Right lobe of liver (tissue), 6 donors: ENCODE data around the gene GPC5. TPM values are rescaled to one million over a fixed set of nuclear protein-coding genes. Genes with fewer than 3 reads are reported as not detected.

Experiments used
- ATAC-seq, 4 donors: fragments of 200-7000 bp; cut with Tn5 transposase; one replicate each; pipeline ENCODE4 v1.9.1; 2020; ENCODE audit warnings: mild to moderate bottlenecking in 4 of 4, moderate library complexity in 4 of 4
- DNase-seq, 3 donors: peaks; one replicate each; pipeline ENCODE4 v3.0.0-alpha.2; 2020
- H3K27ac ChIP-seq, 3 donors: fragments of 200-600 bp; one replicate each; pipeline ENCODE4 v1.8.0; 2022
- H3K27me3 ChIP-seq, 2 donors: fragments of 200-600 bp; one replicate each; pipeline ENCODE4 v1.8.0; 2022
- H3K36me3 ChIP-seq, 4 donors: fragments of 200-600 bp; sonication (generic) in 1 of 4; one replicate each; pipeline versions ENCODE4 v1.5.1 to v1.8.0; 2017 to 2022; ENCODE audit warnings: control low read depth in 1 of 4
- H3K4me1 ChIP-seq, 4 donors: fragments of 200-600 bp; sonication (generic) in 1 of 4; one replicate each; pipeline versions ENCODE4 v1.5.1 to v1.8.0; 2017 to 2022; ENCODE audit warnings: control low read depth in 1 of 4
- H3K4me3 ChIP-seq, 3 donors: fragments of 200-600 bp; one replicate each; pipeline ENCODE4 v1.8.0; 2022
- H3K9me3 ChIP-seq, 4 donors: fragments of 200-600 bp; sonication (generic) in 1 of 4; one replicate each; pipeline versions ENCODE4 v1.5.1 to v1.8.0; 2017 to 2022; ENCODE audit warnings: control low read depth in 1 of 4
- POLR2A ChIP-seq: fragments of 450-650 bp; IDR thresholded peaks from one replicate; pipeline ENCODE4 v1.6.1; 2017; ENCODE audit warnings: antibody characterized with exemption, mild to moderate bottlenecking
- WGBS: methylation state at CpG from one replicate; pipeline ENCODE4 v1.1.6; 2018; ENCODE audit warnings: low coverage, low lambda C conversion rate; ENCODE audit not compliant: insufficient coverage; ENCODE audit errors: missing lambda C conversion rate; 5-methylcytosine and 5-hydroxymethylcytosine counted together
- intact Hi-C, 2 donors: fragments of 100-400 bp; cut with DNase I; formaldehyde crosslinking; loops; one replicate each; pipeline versions ENCODE4 v1.11.2 to v1.14.1; 2022
- total RNA-seq, 6 experiments: library from RNA; depleted of rRNA in 2 of 6; stranded (reverse); fragments of >200 nt in 2 of 6; fragmentation: NEBNext Ultra II Directional in 3 of 6; extraction: Animal tissue kit (Norgen Biotek cat#: 25700) in 3 of 6; gene quantifications; one replicate each; pipeline versions ENCODE4 v1.1.0 to v1.2.4, GENCODE V29; 2016 to 2023
- TF ChIP-seq, protein P1 (sequence below), 4 donors: fragments of 200-600 bp in 3 of 4; fragments of 450-650 bp in 1 of 4; IDR thresholded peaks; one replicate each; pipeline versions ENCODE4 v1.5.1 to v1.8.0; 2016 to 2022; ENCODE audit warnings: antibody characterized with exemption in 4 of 4, mild to moderate bottlenecking in 2 of 4
- donor health status: DM: no; HTN: yes; CAD: no.
- donor health status: DM: no; HTN: no; CAD: no.
- donor health status: DM: no; HTN: no; CAD: no.
- donor health status: DM: no; HTN: yes; CAD: no.
- donor health status: DM: no; HTN: yes; CAD: no.

Gene GPC5
- total RNA-seq, 6 experiments from 2014 or later: 0.12 to 0.99 (median 0.66) TPM

DNA sequence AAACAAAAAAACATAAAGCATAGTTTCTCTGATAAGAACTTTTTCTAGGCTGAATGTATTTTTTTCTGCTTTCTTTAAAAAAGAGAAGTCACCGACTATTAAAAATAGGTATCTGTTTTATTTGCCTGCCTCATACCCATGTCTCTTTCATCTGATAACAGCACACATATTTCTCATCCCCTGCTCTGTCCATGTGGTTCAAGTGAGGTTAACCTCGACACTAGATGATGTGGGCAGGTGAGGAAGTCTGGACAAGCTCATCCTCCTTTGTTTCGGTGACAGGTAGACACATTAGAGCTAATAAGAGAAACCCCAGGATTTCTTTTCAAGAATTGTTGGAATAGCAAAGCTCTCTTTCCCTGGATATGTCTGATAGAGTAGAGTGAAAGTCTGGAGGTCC lies 222.7 kb downstream of the GPC5 start:
- WGBS: 69% methylated on average over 3 of the region's 3 CpGs
- Histone ChIP-seq H3K9me3 (no peaks in the 10 kb centered on the region), H3K4me3 (no peak overlapping the region), H3K27me3 (no peaks in the 10 kb centered on the region), H3K27ac (no peak overlapping the region), H3K4me1 (no peaks in the 10 kb centered on the region), H3K36me3 (no peaks in the 10 kb centered on the region)
- ATAC-seq (no peak), DNase-seq (no peak)
- TF ChIP-seq POLR2A: no peak
- TF ChIP-seq, protein P1, sequence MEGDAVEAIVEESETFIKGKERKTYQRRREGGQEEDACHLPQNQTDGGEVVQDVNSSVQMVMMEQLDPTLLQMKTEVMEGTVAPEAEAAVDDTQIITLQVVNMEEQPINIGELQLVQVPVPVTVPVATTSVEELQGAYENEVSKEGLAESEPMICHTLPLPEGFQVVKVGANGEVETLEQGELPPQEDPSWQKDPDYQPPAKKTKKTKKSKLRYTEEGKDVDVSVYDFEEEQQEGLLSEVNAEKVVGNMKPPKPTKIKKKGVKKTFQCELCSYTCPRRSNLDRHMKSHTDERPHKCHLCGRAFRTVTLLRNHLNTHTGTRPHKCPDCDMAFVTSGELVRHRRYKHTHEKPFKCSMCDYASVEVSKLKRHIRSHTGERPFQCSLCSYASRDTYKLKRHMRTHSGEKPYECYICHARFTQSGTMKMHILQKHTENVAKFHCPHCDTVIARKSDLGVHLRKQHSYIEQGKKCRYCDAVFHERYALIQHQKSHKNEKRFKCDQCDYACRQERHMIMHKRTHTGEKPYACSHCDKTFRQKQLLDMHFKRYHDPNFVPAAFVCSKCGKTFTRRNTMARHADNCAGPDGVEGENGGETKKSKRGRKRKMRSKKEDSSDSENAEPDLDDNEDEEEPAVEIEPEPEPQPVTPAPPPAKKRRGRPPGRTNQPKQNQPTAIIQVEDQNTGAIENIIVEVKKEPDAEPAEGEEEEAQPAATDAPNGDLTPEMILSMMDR (IDR thresholded peaks at IDR 0.05): no peak
- intact Hi-C loops: no loop called here

DNA sequence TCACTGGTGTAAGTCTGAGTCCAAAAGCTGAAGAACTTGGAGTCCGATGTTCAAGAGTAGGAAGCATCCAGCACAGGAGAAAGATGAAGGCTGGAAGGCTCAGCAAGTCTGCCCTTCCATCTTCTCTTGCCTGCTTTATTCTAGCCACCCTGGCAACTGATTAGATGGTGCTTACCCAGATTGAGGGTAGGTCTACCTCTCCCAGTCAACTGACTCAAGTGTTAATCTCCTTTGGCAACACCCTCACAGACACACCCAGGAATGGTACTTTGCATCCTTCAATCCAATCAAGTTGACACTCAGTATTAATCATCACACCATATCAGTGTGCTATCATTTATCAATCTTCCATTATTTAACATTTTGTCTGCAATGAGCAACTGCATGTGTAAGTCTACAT lies 223.5 kb downstream of the GPC5 start:
- DNase-seq: no peak
- no peaks in the 10 kb centered on the region for H3K36me3 ChIP-seq
- no peak overlapping the region for H3K27ac ChIP-seq
- H3K4me3 ChIP-seq: no peak overlapping the region
- 100% methylated on average over 1 of the region's 1 CpG for WGBS
- no peak for ATAC-seq
- TF ChIP-seq, protein P1 (IDR thresholded peaks at IDR 0.05): no peak
- TF ChIP-seq POLR2A: no peak
- H3K27me3 ChIP-seq: no peaks in the 10 kb centered on the region
- intact Hi-C loops: no loop called here
- no peaks in the 10 kb centered on the region for H3K9me3 ChIP-seq
- H3K4me1 ChIP-seq: no peaks in the 10 kb centered on the region

DNA sequence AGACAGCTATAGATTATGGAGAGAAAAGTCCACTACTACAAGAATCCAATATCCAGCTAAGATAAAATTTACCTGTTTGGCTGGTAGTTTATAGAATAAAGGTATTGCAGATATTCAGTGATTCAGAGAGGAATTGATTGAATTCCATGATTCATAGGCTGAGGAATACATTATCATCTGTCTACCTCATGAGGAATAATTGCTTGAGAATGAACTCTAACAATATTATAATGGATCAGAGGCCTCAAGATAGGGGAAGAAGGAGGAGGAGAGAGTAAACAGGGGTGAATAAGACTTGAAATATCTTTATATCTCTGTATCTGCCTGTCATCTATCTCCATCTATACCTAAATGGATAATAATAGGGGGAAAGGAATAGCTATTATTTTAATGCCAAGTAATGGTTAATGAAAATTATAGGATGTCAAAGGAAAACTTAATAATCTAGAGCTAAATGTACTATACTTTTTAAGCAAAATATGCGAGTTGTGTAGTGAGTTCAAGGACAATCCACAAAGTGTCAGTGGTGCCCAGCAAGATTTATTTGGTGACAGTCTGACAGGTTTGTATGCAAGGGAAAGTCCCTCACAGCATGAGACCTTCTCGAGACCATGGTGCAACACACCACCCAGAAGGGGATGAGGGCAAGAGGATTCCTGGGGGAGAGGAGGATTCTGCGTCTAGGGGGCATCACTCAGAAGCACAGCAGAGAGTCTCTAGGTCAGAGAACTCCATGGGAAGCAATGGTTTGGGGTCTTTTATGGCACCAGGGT lies 224.5 kb downstream of the GPC5 start:
- WGBS: 70% methylated on average over 3 of the region's 3 CpGs
- no peaks in the 10 kb centered on the region for H3K27me3 ChIP-seq
- H3K36me3 ChIP-seq: no peaks in the 10 kb centered on the region
- intact Hi-C loops: no loop called here
- H3K4me1 ChIP-seq: no peaks in the 10 kb centered on the region
- DNase-seq (no peak), ATAC-seq (no peak)
- no peak for TF ChIP-seq POLR2A
- TF ChIP-seq, protein P1 (IDR thresholded peaks at IDR 0.05): no peak
- H3K9me3 ChIP-seq: no peaks in the 10 kb centered on the region
- no peak overlapping the region for H3K27ac ChIP-seq
- no peak overlapping the region for H3K4me3 ChIP-seq

DNA sequence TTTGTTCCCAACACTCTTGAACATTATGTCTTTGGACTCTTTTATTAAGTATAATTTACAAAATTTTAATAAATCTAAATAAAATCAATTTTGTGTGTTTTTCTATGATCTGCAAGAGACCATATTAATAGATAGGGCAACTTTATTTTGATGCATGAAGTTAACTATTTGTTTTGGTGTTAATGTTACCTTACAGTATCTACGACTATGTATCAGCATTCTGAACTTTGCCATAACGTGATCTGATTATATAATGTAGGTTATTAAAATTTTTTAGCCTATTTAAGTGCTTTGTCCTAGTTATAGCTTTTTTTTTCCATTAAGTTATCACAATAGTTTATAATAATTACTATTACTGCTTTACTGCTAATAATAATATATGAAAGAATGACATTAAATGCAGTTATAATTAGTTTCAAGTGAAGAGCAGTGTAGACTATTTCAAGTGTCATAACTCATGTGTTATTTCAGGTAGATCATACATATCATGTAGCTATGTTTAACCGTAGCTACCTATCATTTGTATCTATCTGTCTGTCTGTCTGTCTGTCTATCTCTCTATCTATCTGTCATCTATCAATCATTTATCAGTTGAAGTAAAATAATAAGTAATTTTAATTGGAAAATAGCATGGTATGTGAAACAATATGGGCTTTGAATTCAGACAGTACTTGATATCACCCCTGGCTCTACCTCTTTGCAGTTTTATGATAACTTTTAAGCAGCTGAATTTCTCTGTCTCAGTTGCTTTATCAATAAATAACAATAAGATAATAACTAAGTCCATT lies 229.7 kb downstream of the GPC5 start:
- no peak for ATAC-seq
- DNase-seq: no peak
- no peak overlapping the region for H3K4me3 ChIP-seq
- WGBS: 78% methylated on average over 3 of the region's 3 CpGs
- TF ChIP-seq, protein P1 (IDR thresholded peaks at IDR 0.05): no peak
- TF ChIP-seq POLR2A: no peak
- H3K27ac ChIP-seq: no peak overlapping the region
- H3K27me3 ChIP-seq: no peaks in the 10 kb centered on the region
- no peaks in the 10 kb centered on the region for H3K9me3 ChIP-seq
- no peaks in the 10 kb centered on the region for H3K36me3 ChIP-seq
- intact Hi-C loops: no loop called here
- no peaks in the 10 kb centered on the region for H3K4me1 ChIP-seq
